DOHH2 (cell line): ENCODE measurements around the gene ATP10A.

Experiments
- EZH2phosphoT487 ChIP-seq: fragments of 200-600 bp; sonication (generic); IDR thresholded peaks from 2 replicates; pipeline ENCODE4 v1.6.1; 2017; ENCODE audit warnings: borderline replicate concordance, mild to moderate bottlenecking, antibody characterized with exemption, low read length, moderate library complexity, mixed read lengths
- TF ChIP-seq, protein P1 (sequence below): fragments of 200-600 bp; sonication (generic); IDR thresholded peaks from one replicate; pipeline ENCODE4 v1.5.1; 2014; ENCODE audit warnings: antibody characterized with exemption, mild to moderate bottlenecking, low read depth, low read length; ENCODE audit not compliant: poor library complexity, severe bottlenecking

DNA sequence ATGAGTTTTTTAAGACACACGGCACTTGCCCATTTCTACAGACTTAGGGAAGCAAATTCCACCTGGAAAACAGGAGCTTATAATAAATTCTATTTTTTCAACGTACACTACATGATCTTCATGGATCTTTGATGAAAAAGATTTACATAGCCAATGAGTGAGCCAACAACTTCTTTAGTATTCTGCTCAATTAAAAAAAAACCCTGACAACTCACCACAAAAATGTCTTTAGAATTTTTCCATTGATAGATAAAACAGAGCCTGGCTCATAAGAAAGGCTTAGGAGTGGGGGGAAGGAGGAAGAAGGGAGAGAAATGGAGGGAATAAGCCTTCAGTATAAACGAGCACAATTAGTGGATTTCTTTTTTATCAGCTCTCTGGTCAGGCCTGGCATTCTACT is 126.7 kb downstream of the ATP10A start:
- TF ChIP-seq, protein P1, sequence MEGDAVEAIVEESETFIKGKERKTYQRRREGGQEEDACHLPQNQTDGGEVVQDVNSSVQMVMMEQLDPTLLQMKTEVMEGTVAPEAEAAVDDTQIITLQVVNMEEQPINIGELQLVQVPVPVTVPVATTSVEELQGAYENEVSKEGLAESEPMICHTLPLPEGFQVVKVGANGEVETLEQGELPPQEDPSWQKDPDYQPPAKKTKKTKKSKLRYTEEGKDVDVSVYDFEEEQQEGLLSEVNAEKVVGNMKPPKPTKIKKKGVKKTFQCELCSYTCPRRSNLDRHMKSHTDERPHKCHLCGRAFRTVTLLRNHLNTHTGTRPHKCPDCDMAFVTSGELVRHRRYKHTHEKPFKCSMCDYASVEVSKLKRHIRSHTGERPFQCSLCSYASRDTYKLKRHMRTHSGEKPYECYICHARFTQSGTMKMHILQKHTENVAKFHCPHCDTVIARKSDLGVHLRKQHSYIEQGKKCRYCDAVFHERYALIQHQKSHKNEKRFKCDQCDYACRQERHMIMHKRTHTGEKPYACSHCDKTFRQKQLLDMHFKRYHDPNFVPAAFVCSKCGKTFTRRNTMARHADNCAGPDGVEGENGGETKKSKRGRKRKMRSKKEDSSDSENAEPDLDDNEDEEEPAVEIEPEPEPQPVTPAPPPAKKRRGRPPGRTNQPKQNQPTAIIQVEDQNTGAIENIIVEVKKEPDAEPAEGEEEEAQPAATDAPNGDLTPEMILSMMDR: no peak
- TF ChIP-seq EZH2phosphoT487: no peak
